GM21390 (cell line): ENCODE results near the gene MAEA.
"Not testable (repeated sequence)": the region's sequence is repeated elsewhere in the genome, so short reads cannot be mapped to it uniquely, and the experiment has no call there.

Experiments
- ATAC-seq: cut with Tn5 transposase; IDR thresholded peaks from one replicate; pipeline ENCODE4 v1.9.1; 2021; ENCODE audit not compliant: unreplicated experiment

Gene MAEA

DNA sequence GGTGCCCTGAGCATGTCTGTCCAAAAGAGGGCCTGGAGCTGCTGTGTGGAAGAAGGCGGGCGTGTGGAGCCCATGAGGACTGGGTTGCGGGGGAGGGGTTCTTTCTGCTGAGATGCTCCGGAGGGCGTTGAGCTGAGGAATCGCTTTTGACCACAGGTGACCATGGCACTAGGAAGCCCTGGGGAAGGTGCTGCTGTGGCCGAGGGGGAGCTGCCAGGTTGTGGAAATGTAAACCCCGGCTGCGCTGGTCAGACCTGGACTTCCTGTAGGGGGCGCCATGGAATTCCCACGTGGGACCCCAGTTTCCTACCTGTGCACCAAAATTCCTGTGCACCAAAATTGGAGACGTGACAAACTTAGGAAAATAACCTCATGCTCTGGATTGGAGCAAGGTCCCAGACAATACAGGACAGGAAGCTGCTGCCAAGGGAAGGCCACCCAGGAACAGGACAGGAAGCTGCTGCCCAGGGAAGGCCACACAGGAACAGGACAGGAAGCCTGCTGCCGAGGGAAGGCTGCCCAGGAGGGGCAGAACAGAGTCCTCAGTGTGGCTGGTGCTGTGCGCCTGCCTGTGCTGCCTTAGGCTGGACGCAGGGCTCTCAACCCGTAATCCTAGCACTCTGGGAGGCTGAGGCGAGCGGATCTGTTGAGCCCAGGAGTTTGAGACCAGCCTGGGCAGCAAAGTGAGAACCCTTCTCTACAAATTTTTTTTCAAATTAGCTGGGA, 29.0 kb downstream of the MAEA start:
- no peak for ATAC-seq

- no peak for ATAC-seq
Observed at GRCh38 chr4:1321486-1321885, 31.8 kb downstream of the MAEA start.

DNA sequence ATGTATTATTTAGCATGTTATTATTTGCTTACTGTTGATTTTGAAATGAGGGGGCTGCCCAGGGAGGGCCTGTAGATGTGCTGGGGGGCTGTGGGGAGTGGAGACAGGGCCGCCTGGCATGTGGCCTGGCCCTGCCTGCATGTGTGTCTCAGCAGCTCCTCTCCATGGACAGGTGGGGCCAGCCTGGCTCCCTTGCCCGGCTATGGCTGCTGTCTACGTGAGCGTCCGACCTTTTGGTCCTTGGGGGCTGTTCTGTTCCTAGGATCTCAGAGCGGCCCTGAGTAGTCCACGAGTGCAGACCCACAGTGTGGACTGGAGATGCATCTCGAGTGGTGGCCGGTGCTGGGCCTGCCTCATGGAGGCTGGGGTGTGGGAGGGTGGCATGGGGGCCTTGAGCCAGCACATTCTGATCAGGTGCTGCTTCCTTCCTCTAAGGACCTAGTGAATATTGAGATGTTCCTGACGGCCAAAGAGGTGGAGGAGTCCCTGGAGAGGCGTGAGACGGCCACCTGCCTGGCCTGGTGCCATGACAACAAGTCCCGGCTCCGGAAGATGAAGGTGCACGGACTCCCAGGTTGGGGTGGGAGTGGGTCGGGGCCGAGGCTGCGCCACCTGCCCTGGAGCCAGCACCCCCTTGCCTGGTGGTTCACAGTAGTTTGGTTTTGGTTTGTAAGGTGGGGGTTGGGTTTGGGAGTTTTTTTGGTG, 32.4 kb downstream of the MAEA start:
- no peak for ATAC-seq

GRCh38 chr4:1323280-1323634, 33.6 kb downstream of the MAEA start:
- no peak for ATAC-seq

DNA sequence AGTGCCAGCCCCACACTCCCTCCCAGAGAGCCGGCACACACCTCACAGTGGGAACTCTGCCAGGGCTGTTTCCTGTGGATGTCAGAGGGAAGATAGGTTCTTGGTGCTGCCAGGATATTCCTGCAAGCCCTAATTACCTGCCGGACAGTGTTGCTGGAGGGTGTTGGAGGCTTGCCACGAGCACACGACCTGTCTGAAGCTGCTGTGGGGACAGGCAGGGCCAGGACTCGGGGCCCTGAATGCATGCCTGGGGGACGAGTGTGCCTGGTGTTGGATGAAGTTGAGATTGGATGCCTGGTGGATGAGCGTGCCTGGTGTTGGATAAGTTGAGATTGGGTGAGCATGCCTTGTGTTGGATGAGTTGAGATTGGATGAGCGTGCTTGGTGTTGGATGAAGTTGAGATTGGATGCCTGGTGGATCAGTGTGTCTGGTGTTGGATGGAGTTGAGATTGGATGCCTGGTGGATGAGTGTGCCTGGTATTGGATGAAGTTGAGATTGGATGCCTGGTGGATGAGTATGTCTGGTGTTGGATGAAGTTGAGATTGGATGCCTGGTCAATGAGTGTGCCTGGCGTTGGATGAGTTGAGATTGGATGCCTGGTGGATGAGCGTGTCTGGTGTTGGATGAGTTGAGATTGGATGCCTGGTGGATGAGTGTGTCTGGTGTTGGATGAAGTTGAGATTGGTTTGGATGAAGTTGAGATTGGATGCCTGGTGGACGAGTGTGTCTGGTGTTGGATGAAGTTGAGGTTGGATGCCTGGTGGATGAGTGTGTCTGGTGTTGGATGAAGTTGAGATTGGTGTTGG, 34.1 kb downstream of the MAEA start:
- no peak for ATAC-seq

- not testable (repeated sequence) for ATAC-seq
Observed at GRCh38 chr4:1324443-1325175, 34.9 kb downstream of the MAEA start.

DNA sequence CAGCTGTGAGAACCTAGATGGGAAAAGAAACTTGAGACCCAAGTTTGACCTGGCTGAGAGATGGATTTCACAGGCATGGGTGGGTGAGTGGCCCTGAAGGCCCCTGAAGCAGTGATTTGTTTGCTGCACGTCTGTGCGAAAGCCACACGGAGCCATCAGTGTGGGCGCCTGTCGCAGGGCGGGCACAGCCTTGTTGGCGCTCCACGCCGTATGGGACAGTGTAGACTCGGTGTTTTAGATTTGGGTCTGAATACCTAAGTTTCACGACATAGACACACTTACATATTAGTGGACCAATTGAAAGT, 35.4 kb downstream of the MAEA start:
- no peak for ATAC-seq

GRCh38 chr4:1325681-1326635, 36.3 kb downstream of the MAEA start:
- no peak for ATAC-seq

DNA sequence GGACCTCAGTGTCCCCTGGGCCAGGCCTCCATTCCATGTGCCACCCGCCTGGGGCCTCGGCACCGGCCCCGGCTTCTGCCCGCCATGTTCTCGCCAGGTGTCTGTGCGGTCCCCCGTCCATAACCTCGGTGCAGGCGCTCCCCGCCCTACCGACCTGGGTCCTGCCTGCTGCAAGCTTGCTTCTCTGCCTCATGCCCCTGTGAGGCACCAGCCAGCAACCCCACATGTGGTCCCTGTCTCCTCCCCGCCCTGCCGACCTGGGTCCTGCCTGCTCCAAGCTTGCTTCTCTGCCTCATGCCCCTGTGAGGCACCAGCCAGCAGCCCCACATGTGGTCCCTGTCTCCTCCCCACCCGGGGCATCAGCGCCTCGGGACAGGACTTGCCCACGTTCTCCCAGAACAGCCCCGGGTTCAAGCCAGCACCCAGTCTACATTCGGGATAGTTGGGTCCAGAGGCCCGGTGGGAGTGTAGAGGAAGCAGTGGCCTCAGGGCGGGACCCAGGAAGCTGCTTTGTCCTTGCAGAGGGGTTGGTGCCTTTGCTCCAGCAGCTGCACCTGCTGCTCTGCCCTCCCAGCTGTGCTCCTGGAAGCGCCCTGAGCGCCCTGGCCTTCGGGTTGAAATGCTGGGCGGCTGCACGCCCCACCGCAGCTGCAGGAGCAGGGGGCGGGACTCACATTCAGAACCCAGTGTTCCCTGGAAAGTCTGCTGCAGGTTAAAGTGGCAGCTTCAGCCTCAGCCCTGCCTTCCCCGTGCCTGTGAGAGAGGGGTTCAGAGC, 37.2 kb downstream of the MAEA start:
- no peak for ATAC-seq

DNA sequence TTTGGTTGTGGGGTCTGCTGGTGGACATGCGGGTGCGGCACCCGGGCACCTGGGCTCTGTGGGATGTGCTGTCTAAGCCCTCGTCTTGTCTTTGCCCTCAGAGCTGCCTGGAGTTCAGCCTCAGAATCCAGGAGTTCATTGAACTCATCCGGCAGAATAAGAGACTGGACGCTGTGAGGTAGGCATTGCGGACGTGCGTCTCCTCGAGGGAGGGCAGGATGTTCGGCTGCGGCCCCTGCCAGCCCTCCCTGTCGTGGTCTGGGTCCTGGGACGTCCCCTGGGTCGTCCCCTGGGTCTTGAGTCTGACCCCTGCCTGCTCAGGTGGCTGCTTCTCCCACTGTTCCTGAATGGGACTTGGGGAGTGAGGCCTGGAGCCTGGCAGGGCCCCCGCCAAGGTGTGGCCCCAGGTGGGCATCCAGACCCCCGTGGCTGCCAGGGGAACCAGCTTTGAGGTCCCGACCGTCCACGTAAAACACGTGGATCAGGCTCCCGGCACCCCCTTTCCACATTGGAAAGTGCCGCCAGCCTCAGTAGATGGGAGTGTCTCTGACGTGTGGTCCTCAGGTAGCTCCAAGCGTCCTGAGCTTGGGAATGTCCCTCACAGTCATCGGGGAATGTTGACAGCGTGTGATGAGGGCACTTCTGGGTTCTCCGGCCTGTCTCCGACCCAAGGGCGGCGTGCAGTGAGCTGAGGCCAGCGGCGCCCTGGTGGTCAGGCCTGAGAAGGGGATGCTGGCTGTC, 38.0 kb downstream of the MAEA start:
- no peak for ATAC-seq

DNA sequence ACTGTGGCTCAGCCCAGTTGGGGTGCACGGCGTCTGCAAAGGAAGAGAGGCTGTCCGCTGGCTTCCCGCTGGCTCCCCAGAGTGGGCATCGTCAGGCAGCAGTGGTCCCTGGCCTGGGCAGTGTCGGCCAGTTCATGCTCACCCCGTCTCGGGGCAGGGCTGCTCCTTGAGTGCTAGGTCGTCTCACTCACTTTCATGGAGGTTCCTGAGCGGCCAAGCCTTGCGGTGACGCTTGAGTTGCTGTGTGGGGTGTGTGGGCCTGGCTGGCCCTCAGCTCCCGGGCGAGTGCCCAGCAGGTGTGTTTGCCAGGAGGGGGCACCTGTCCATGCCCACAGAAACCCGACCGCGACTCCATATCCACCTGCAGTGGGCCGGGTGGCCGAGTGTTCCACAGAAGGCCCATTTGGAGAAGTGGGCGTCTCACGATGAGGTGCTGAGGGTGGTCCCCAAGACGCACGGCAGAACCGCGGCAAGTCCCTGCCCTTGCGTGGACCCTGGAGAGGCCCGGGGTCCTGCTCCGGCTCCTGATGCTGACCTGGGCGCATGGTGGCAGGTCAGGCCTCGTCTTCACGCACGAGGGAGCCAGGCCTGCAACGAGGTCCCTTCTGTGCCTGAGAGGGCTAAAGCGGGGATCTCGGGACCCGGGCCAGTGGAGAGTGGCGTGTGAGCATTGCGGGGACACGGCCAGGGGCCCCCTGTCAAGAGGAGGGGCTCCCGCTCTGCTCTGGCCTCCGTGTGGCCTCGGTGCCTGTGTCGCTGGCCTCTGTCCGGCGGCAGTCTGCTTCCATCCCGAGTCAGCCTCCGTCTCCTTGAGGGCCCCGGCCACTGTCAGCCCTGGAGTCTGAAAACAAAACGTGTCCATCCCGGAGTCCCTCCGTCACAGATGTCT, 38.8 kb downstream of the MAEA start:
- no peak for ATAC-seq

DNA sequence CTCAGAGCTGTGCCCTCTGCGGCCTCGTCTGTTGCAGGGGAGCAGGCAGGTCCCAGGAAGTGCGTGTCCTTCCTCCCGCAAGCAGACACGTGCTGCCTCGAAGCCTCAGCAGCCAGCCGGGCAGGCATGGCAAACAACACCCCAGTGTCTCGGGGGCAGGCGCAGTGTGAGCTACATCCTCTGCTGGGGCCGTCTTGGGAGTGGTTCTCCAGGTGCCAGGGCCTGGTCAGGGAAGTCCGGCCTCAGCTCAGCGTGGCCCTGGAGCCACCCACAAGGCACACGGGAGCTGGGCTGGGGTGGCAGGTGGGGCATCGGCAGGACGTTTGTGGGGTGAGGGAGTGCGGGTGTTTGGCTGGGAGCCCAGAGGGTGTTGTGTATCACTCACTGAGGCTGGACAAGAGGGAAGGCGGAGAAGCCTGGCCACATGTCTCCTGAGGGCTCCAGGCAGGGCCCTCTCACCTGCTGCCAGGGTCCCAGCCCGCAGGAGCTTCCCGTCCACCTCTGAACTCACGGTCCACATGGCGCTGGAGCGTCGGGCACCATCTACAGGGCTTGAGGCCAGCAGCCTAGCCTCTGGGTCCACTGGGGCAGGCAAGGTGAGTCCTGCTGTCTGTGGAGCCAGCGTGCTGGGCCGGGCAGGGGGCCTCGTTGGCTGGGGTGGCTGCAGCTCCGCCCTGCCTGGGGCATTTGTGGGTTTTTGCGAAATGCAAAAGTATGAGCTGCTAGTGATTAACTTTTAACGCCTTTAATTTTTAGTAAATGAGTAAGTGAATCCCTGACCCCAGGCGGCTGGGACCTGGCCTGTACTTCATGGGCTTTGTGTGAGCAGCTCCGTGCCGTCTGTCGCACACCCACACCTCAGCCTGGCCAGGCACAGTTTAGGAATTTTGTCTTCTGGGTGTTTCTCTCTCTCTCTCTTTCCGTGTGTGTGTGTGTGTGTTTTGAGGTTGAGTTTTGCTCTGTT, 40.0 kb downstream of the MAEA start:
- no peak for ATAC-seq

DNA sequence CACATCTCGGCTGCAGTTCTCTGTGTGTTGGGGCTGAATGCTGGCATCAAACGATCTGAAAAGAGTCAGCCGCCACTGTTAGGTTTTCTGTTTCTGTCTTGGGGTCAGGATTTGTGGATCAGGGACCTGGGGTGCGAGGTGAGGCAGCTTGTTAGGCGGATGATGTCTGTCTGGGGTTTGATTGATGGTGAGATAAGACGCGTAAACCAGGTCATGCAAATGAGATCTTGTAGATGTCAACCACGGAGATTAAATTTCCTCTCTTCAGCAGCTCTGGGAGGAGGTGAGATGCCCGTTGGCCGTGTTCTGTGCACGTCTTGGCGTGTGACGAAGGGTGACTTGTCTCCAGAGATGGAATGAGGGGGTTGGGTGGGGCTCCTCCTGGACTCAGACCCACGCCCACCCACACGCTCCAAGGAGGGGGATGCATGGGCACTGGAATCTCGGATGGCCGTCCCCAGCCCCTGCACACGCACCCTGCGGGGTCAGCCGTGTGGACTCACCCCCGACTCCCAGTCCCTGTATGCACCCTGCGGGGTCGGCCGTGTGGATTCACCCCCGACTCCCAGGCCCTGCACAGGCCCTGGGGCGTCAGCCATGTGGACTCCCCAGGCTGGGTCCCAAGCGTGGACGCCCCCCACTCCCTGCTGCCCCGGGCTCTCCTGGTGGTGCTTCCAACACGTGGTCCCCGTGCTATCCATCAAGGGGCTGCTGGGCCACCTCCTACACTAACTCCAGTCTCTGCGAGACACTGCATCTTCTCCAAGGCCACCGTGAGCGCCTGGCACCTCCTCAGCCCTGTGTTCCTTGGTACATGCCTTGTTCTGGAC, 41.3 kb downstream of the MAEA start:
- ATAC-seq = no peak

- ATAC-seq = no peak
Observed at GRCh38 chr4:1331591-1332353, 42.1 kb downstream of the MAEA start.

DNA sequence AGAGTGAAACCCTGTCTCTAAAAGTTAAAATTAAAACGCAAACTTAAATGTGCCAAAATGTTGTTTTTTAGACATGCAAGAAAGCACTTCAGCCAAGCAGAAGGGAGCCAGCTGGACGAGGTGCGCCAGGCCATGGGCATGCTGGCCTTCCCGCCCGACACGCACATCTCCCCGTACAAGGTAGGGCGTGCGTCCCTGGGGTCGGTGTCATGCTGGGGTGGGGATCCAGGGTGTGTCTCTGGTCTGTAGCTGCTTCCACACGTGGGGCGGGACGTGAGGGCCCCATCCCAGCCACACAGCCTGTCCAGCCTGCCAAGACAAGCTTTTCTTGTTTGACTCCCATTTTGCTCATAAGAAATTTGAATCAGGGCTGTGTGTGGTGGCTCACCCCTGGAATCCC, 43.0 kb downstream of the MAEA start:
- ATAC-seq = no peak
